Activated naive CD4-positive, alpha-beta T cell treated with Interleukin-2 at 50 U/mL for 16 hours (primary cell): ENCODE data around the gene MAZ.

ENCODE experiments used
- DNase-seq: peaks from one replicate; pipeline ENCODE4 v3.0.0-alpha.2; 2020

Gene MAZ

GRCh38 chr16:29809850-29810698, 3.7 kb downstream of the MAZ start:
- DNase-seq, result peak; percentile 47

GRCh38 chr16:29810699-29811169, 4.4 kb downstream of the MAZ start:
- no peak for DNase-seq

- DNase-seq, result peak; percentile 74
Observed at GRCh38 chr16:29811170-29811895, 5.0 kb downstream of the MAZ start.

- DNase-seq, result peak; percentile 55
Observed at GRCh38 chr16:29811896-29812665, 5.8 kb downstream of the MAZ start, which contains the start of gene PRRT2. Gene PRRT2, plus strand, starts transcription at chr16:29812193. Its CDS starts 862 bp downstream, at chr16:29813055.

- DNase-seq, result no peak
Observed at GRCh38 chr16:29812754-29813643, 6.7 kb downstream of the MAZ start.

- DNase-seq, result no peak
Observed at GRCh38 chr16:29813644-29814562, 7.6 kb downstream of the MAZ start.

- no peak for DNase-seq
Observed at GRCh38 chr16:29814592-29814991, 8.3 kb downstream of the MAZ start.

- peak; percentile 67 for DNase-seq
Observed at GRCh38 chr16:29815032-29815721, 8.8 kb downstream of the MAZ start.

GRCh38 chr16:29815793-29816693, 9.7 kb downstream of the MAZ start, which contains the start of gene PAGR1:
Gene PAGR1, plus strand, starts transcription at chr16:29816152. Its CDS starts 374 bp downstream, at chr16:29816526.
- DNase-seq, result peak; percentile 99

GRCh38 chr16:29816694-29817441, 10.5 kb downstream of the MAZ start:
- DNase-seq, result peak; percentile 62

- DNase-seq, result no peak
Observed at GRCh38 chr16:29818082-29818481, 11.8 kb downstream of the MAZ start.

- DNase-seq, result no peak
Observed at GRCh38 chr16:29819506-29819905, 13.2 kb downstream of the MAZ start.

- DNase-seq, result peak; percentile 61
Observed at GRCh38 chr16:29820271-29820701, 14.0 kb downstream of the MAZ start, which contains the start of gene MVP. Gene MVP, plus strand, starts transcription at chr16:29820462. Its CDS starts 10,088 bp downstream, at chr16:29830550.

GRCh38 chr16:29820730-29821642, 14.7 kb downstream of the MAZ start:
- DNase-seq, result peak; percentile 55

GRCh38 chr16:29821643-29822115, 15.3 kb downstream of the MAZ start:
- no peak for DNase-seq

- DNase-seq, result no peak
Observed at GRCh38 chr16:29824589-29825144, 18.3 kb downstream of the MAZ start.
